ENCODE measurements around the gene SCLY. TPM values are rescaled to one million over a fixed set of nuclear protein-coding genes. Genes with fewer than 3 reads are reported as not detected.
A peak's percentile ranks its signal among the peaks of the same experiment; 100 is the strongest.

SCLY gene
- total and polyA plus RNA-seq, 2 of the 13 experiments (the other 11 are each of a cell fraction or from before 2014, with no cell fraction given), result 27.9 to 38.6 TPM

DNA sequence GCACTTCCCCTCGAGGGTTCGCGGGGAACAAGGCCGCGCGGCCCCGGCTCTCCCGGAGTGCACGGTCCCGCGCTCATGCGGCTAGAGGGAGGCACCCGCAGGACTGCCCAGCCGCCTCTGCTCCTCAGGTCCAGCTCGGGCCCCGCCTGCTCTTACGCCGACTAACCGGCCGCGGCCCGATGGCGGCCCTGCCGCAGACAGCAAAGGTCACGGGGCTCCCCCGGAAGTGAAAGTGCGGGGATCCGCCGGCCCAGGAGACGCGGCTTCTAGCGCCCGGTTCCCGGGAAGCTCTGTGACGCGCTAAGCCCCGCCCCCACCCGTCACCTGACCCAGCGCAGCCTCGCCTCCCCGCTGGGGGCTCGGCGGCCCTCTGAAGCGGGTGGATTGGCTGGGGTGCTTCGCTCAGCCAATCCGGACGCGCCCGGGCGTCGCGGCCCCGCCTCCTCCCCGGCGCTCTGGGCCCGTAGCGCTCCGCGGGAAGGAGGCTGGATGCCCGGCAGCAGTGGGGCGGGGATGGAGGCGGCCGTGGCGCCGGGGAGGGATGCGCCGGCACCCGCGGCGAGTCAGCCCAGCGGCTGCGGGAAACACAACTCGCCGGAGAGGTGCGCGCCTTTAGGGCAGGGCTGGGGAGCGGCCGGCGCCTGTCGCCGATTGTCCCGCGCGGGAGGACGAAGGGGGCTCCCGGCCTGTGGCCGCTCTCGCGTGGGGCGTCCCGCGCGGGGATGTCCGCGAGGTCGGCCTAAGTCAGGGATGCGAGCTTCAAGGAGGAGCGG, at the start of gene SCLY (continued):
- TF ChIP-seq SALL2 (CRISPR knock-in tag; IDR thresholded peaks at IDR 0.05), result no peak; the same call in 1 of the 2 replicates
- peak; percentile 14 for TF ChIP-seq STAG1 (CRISPR knock-in tag; IDR thresholded peaks at IDR 0.05)
- peak; percentile 86 for TF ChIP-seq SAFB2 (CRISPR knock-in tag; IDR thresholded peaks at IDR 0.05; ENCODE audit: borderline replicate concordance, low read depth)
- peak; percentile 61; the same call in 1 of the 2 replicates for TF ChIP-seq KDM4B (CRISPR knock-in tag; IDR thresholded peaks at IDR 0.05)
- peak; percentile 93 for TF ChIP-seq SALL1 (CRISPR knock-in tag; IDR thresholded peaks at IDR 0.05)
- peak; percentile 69; the same call in 1 of the 2 replicates for TF ChIP-seq ZNF337 (CRISPR knock-in tag; IDR thresholded peaks at IDR 0.05; ENCODE audit: borderline replicate concordance, low read depth)
- TF ChIP-seq ZNF281 (CRISPR knock-in tag; IDR thresholded peaks at IDR 0.05; ENCODE audit: borderline replicate concordance), result peak; percentile 29; the same call in 1 of the 2 replicates
- TF ChIP-seq, protein P1, sequence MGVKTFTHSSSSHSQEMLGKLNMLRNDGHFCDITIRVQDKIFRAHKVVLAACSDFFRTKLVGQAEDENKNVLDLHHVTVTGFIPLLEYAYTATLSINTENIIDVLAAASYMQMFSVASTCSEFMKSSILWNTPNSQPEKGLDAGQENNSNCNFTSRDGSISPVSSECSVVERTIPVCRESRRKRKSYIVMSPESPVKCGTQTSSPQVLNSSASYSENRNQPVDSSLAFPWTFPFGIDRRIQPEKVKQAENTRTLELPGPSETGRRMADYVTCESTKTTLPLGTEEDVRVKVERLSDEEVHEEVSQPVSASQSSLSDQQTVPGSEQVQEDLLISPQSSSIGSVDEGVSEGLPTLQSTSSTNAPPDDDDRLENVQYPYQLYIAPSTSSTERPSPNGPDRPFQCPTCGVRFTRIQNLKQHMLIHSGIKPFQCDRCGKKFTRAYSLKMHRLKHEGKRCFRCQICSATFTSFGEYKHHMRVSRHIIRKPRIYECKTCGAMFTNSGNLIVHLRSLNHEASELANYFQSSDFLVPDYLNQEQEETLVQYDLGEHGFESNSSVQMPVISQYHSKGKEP (CRISPR knock-in tag; IDR thresholded peaks at IDR 0.05), result peak; percentile 78; the same call in 1 of the 2 replicates
- TF ChIP-seq, protein P2, sequence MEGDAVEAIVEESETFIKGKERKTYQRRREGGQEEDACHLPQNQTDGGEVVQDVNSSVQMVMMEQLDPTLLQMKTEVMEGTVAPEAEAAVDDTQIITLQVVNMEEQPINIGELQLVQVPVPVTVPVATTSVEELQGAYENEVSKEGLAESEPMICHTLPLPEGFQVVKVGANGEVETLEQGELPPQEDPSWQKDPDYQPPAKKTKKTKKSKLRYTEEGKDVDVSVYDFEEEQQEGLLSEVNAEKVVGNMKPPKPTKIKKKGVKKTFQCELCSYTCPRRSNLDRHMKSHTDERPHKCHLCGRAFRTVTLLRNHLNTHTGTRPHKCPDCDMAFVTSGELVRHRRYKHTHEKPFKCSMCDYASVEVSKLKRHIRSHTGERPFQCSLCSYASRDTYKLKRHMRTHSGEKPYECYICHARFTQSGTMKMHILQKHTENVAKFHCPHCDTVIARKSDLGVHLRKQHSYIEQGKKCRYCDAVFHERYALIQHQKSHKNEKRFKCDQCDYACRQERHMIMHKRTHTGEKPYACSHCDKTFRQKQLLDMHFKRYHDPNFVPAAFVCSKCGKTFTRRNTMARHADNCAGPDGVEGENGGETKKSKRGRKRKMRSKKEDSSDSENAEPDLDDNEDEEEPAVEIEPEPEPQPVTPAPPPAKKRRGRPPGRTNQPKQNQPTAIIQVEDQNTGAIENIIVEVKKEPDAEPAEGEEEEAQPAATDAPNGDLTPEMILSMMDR (CRISPR knock-in tag; IDR thresholded peaks at IDR 0.05), result peak; percentile 3; the same call in 1 of the 2 replicates
- no peak; the same call in 1 of the 2 replicates for TF ChIP-seq ZKSCAN5 (CRISPR knock-in tag; IDR thresholded peaks at IDR 0.05)
- TF ChIP-seq IRF2 (CRISPR knock-in tag; IDR thresholded peaks at IDR 0.05), result peak; percentile 91
- TF ChIP-seq SOX13 (IDR thresholded peaks at IDR 0.05), result no peak
- peak in 1 of 2 experiments; percentile 50; a peak in 1 of 4 replicates for TF ChIP-seq SOX13 (CRISPR knock-in tag; conservative IDR thresholded peaks at IDR 0.05 in 1 of 2, IDR thresholded peaks at IDR 0.05 in 1 of 2)
- peak; percentile 70; the same call in 1 of the 2 replicates for TF ChIP-seq PAWR (CRISPR knock-in tag; IDR thresholded peaks at IDR 0.05; ENCODE audit: borderline replicate concordance)
- TF ChIP-seq NFE2L2 (IDR thresholded peaks at IDR 0.05; ENCODE audit: low read length), result no peak
- TF ChIP-seq ZC3H13 (CRISPR knock-in tag; IDR thresholded peaks at IDR 0.05), result peak; percentile 68
- peak; percentile 91 for TF ChIP-seq POGZ (CRISPR knock-in tag; IDR thresholded peaks at IDR 0.05)
- 0 out of 2 replicates have a peak, but pooled peaks have one; percentile 55 for TF ChIP-seq ZNF451 (CRISPR knock-in tag; IDR thresholded peaks at IDR 0.05)
- peak; percentile 93 for TF ChIP-seq ZNF335 (CRISPR knock-in tag; IDR thresholded peaks at IDR 0.05)
- TF ChIP-seq KLF13 (CRISPR knock-in tag; IDR thresholded peaks at IDR 0.05), result peak; percentile 87; the same call in 1 of the 2 replicates
- TF ChIP-seq RCOR2 (CRISPR knock-in tag; IDR thresholded peaks at IDR 0.05), result peak; percentile 81; the same call in 1 of the 2 replicates
- no peak; the same call in 1 of the 2 replicates for TF ChIP-seq FOXA3 (CRISPR knock-in tag; IDR thresholded peaks at IDR 0.05)
- TF ChIP-seq ZNF747 (CRISPR knock-in tag; IDR thresholded peaks at IDR 0.05; ENCODE audit: borderline replicate concordance), result peak; percentile 24; the same call in 1 of the 2 replicates
- peak; percentile 34; the same call in 1 of the 2 replicates for TF ChIP-seq ZNF34 (CRISPR knock-in tag; IDR thresholded peaks at IDR 0.05; ENCODE audit: borderline replicate concordance)
